ENCODE results near the gene STRN3. TPM values are rescaled to one million over a fixed set of nuclear protein-coding genes. Genes with fewer than 3 reads are reported as not detected.

The STRN3 gene
- total and polyA plus RNA-seq, 2 of the 8 experiments (the other 6 are each of a cell fraction or from before 2014, with no cell fraction given) = 8.7 to 38.1 TPM

DNA sequence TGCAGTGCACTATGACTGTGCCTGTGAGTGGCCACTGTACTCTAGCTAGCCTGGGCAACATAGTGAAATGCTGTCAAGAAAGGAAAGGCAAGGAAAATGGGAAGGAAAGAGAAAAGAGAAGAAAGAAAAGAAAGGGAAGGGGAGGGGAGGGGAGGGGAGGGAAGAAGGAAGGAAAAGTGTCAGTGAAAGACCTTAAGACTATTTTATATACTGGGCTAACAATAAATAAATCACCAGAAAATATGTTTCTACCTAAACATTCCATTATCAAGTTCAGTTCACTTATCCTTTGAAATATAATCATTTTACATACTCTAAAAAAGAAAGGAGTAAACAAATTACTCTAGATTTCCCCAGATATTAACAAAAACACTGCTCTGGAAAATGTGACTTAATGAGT is 129.7 kb downstream of the STRN3 start:
- no peak overlapping the region for H3K27ac ChIP-seq (ENCODE audit: low read depth, low read length)
- H2AK5ac ChIP-seq (ENCODE audit: low read depth, low read length) = no peak overlapping the region
- no peak overlapping the region for H4K5ac ChIP-seq (ENCODE audit: insufficient read length, low read depth, low read length)
- no peak for FAIRE-seq
- no peaks in the 10 kb centered on the region for H3K27me3 ChIP-seq (replicated peaks in 1 of 4; ENCODE audit: control insufficient read depth in 3 of 4, extremely low read depth in 1 of 4, insufficient read depth in 3 of 4, low read length in 3 of 4)
- no peak overlapping the region for H2BK15ac ChIP-seq (ENCODE audit: low read length)
- no peak overlapping the region for H3K56ac ChIP-seq (replicated peaks; ENCODE audit: insufficient read length, low read depth, low read length)
- H4K8ac ChIP-seq (ENCODE audit: extremely low read depth, insufficient read depth, low read length) = no peak overlapping the region
- no peak overlapping the region for H2AFZ ChIP-seq (ENCODE audit: low read length)
- H2BK120ac ChIP-seq (replicated peaks; ENCODE audit: low read depth, low read length) = no peak overlapping the region
- no peak overlapping the region for H2BK12ac ChIP-seq (ENCODE audit: low read depth, low read length)
- H3K79me2 ChIP-seq (ENCODE audit: control insufficient read depth in 1 of 2, insufficient read depth in 2 of 2, low read length in 2 of 2) = no peaks in the 10 kb centered on the region; a peak in 1 of 4 replicates
- TF ChIP-seq PHF8 (conservative IDR thresholded peaks at IDR 0.05; ENCODE audit: low read depth, low read length) (no peak), RNF2 (IDR thresholded peaks at IDR 0.05; ENCODE audit: borderline replicate concordance, low read depth, low read length, missing control alignments, poor library complexity, severe bottlenecking) (no peak), HDAC6 (IDR thresholded peaks at IDR 0.05; ENCODE audit: low read depth, low read length) (no peak), SP4 (IDR thresholded peaks at IDR 0.05; ENCODE audit: low read length) (no peak), EP300 (IDR thresholded peaks at IDR 0.05; ENCODE audit: borderline replicate concordance in 1 of 2, low read depth in 2 of 2, low read length in 2 of 2) (no peak), TAF7 (optimal IDR thresholded peaks at IDR 0.05; ENCODE audit: borderline replicate concordance, low read depth, low read length) (no peak)
- TF ChIP-seq, protein P1, sequence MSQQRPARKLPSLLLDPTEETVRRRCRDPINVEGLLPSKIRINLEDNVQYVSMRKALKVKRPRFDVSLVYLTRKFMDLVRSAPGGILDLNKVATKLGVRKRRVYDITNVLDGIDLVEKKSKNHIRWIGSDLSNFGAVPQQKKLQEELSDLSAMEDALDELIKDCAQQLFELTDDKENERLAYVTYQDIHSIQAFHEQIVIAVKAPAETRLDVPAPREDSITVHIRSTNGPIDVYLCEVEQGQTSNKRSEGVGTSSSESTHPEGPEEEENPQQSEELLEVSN (IDR thresholded peaks at IDR 0.05) = no peak
- H3K9me3 ChIP-seq (ENCODE audit: insufficient read depth in 2 of 2, low read depth in 1 of 2, low read length in 1 of 2) = no peaks in the 10 kb centered on the region
- no peaks in the 10 kb centered on the region for H3K23me2 ChIP-seq (ENCODE audit: low read depth, low read length)
- peak overlapping the region; percentile 32 for H3K23ac ChIP-seq (ENCODE audit: insufficient read length)
- ChIA-PET POLR2A (ENCODE audit: partially characterized antibody) (no interaction called here), CTCF (ENCODE audit: partially characterized antibody) (no interaction called here)
- H3K4ac ChIP-seq (replicated peaks; ENCODE audit: insufficient read length, low read depth, low read length) = no peak overlapping the region
- no peak overlapping the region for H3K4me2 ChIP-seq (ENCODE audit: insufficient read depth in 1 of 2, low read depth in 2 of 2, low read length in 2 of 2)
- no peak overlapping the region for H3K14ac ChIP-seq (ENCODE audit: insufficient read length)
- peaks cover 0 to 3% of the 10 kb centered on the region in 2 experiments for H4K20me1 ChIP-seq (replicated peaks in 1 of 2; ENCODE audit: control insufficient read depth in 1 of 2, insufficient read depth in 2 of 2, low read length in 2 of 2)
- no peak overlapping the region for H3K18ac ChIP-seq (ENCODE audit: extremely low read depth, low read length)
- no peak overlapping the region for H3K9ac ChIP-seq (replicated peaks in 1 of 4; ENCODE audit: extremely low read depth in 1 of 4, low read depth in 3 of 4, low read length in 3 of 4)
- H3K4me1 ChIP-seq (replicated peaks in 1 of 4; ENCODE audit: control insufficient read depth in 3 of 4, insufficient read depth in 4 of 4, low read length in 3 of 4) = no peaks in the 10 kb centered on the region
- H3K36me3 ChIP-seq (ENCODE audit: control insufficient read depth in 2 of 4, insufficient read depth in 4 of 4, low read length in 3 of 4) = peaks cover 2 to 21% (median 7%) of the 10 kb centered on the region in 4 experiments; a peak in 4 of 8 replicates
- H3K79me1 ChIP-seq (ENCODE audit: low read depth, low read length) = no peaks in the 10 kb centered on the region
- H2BK20ac ChIP-seq (ENCODE audit: low read length) = no peak overlapping the region
- DNase-seq (ENCODE audit: low read depth in 1 of 2, low spot score in 2 of 2) = no peak
- no peak overlapping the region for H2BK5ac ChIP-seq (ENCODE audit: low read depth, low read length)
- no peak overlapping the region for H3K4me3 ChIP-seq (ENCODE audit: extremely low read depth in 1 of 4, insufficient read depth in 2 of 4, low read depth in 3 of 4, low read length in 4 of 4)
- no peak overlapping the region for H4K91ac ChIP-seq (replicated peaks; ENCODE audit: insufficient read length, low read length)

All from H1 (cell line).